HG02884 (cell line): ENCODE data around the gene PRELID3B.

Experiments used
- ATAC-seq: cut with Tn5 transposase; IDR thresholded peaks from one replicate; pipeline ENCODE4 v1.9.1; 2021; ENCODE audit warnings: mild to moderate bottlenecking, moderate library complexity; ENCODE audit not compliant: unreplicated experiment

PRELID3B gene

GRCh38 chr20:59010995-59011873 lies 31.4 kb downstream of the PRELID3B start:
- no peak for ATAC-seq

GRCh38 chr20:59010321-59010994 lies 32.1 kb downstream of the PRELID3B start:
- ATAC-seq = no peak

GRCh38 chr20:59008715-59009336 lies 33.8 kb downstream of the PRELID3B start:
- ATAC-seq = no peak

GRCh38 chr20:59007665-59008511 lies 34.7 kb downstream of the PRELID3B start:
- ATAC-seq = peak; percentile 41

- no peak for ATAC-seq
These were observed 35.5 kb downstream of the PRELID3B start, which contains the start of gene CTSZ for GRCh38 chr20:59006864-59007664. Gene CTSZ, minus strand, starts transcription at chr20:59007254. Its CDS starts 126 bp downstream, at chr20:59007128.

- no peak for ATAC-seq
These were observed 36.3 kb downstream of the PRELID3B start for GRCh38 chr20:59006167-59006863.

- no peak for ATAC-seq
These were observed 36.9 kb downstream of the PRELID3B start for GRCh38 chr20:59005523-59006166.

GRCh38 chr20:59004763-59005522 lies 37.6 kb downstream of the PRELID3B start:
- peak; percentile 47 for ATAC-seq

GRCh38 chr20:59004493-59004762 lies 38.2 kb downstream of the PRELID3B start:
- ATAC-seq = no peak

GRCh38 chr20:59003836-59004492 lies 38.6 kb downstream of the PRELID3B start:
- ATAC-seq = no peak

- no peak for ATAC-seq
These were observed 39.6 kb downstream of the PRELID3B start for GRCh38 chr20:59002874-59003399.

GRCh38 chr20:59002388-59002787 lies 40.2 kb downstream of the PRELID3B start:
- ATAC-seq = no peak

- no peak for ATAC-seq
These were observed 41.0 kb downstream of the PRELID3B start for GRCh38 chr20:59001449-59002171.

- ATAC-seq = no peak
These were observed 41.5 kb downstream of the PRELID3B start for GRCh38 chr20:59001068-59001448.

GRCh38 chr20:59000326-59000725 lies 42.3 kb downstream of the PRELID3B start:
- ATAC-seq = no peak

GRCh38 chr20:58998656-58999055 lies 43.9 kb downstream of the PRELID3B start:
- no peak for ATAC-seq
